Measurements from ENCODE around the gene SMIM45.

Gene SMIM45

GRCh38 chr22:41911001-41911611, 40.8 kb upstream of the SMIM45 start:
- H3K9me3 ChIP-seq (ENCODE audit: insufficient read depth in 2 of 2, low read depth in 1 of 2, low read length in 1 of 2), result no peaks in the 10 kb centered on the region; a peak in 1 of 4 replicates
- ChIA-PET POLR2A (ENCODE audit: partially characterized antibody) (interaction anchor here (0.6 to 3.5 kb wide), 5 partner anchors 9 to 172 kb away, joined by 4 to 19 read pairs (median 4); partner anchors contain the start of gene TNFRSF13C), CTCF (ENCODE audit: partially characterized antibody) (interaction anchor here (0.6 to 1.5 kb wide), 4 partner anchors 15 to 213 kb away, joined by 3 to 5 read pairs (median 3); no protein-coding TSS in a partner anchor)
- H3K79me1 ChIP-seq (ENCODE audit: low read depth, low read length), result no peaks in the 10 kb centered on the region
- H2BK5ac ChIP-seq (ENCODE audit: low read depth, low read length), result no peak overlapping the region
- H4K8ac ChIP-seq (ENCODE audit: extremely low read depth, insufficient read depth, low read length), result no peak overlapping the region
- no peak overlapping the region for H3K27ac ChIP-seq (ENCODE audit: low read depth, low read length)
- H3K27me3 ChIP-seq (replicated peaks in 1 of 4; ENCODE audit: control insufficient read depth in 3 of 4, extremely low read depth in 1 of 4, insufficient read depth in 3 of 4, low read length in 3 of 4), result peaks cover 63 to 79% (median 74%) of the 10 kb centered on the region in 4 experiments
- no peak overlapping the region for H3K23ac ChIP-seq (ENCODE audit: insufficient read length)
- H3K9ac ChIP-seq (replicated peaks in 1 of 4; ENCODE audit: extremely low read depth in 1 of 4, low read depth in 3 of 4, low read length in 3 of 4), result no peak overlapping the region
- H3K23me2 ChIP-seq (ENCODE audit: low read depth, low read length), result peaks cover 10% of the 10 kb centered on the region; the same call in 1 of the 2 replicates
- no peak for DNase-seq (ENCODE audit: low read depth in 1 of 2, low spot score in 2 of 2)
- H2BK120ac ChIP-seq (replicated peaks; ENCODE audit: low read depth, low read length), result no peak overlapping the region
- H3K4me2 ChIP-seq (ENCODE audit: insufficient read depth in 1 of 2, low read depth in 2 of 2, low read length in 2 of 2), result peak overlapping the region; percentile 52 to 60; a peak in 2 of 4 replicates
- H3K79me2 ChIP-seq (ENCODE audit: control insufficient read depth in 1 of 2, insufficient read depth in 2 of 2, low read length in 2 of 2), result no peaks in the 10 kb centered on the region
- H2AFZ ChIP-seq (ENCODE audit: low read length), result no peak overlapping the region
- peaks cover 16 to 30% of the 10 kb centered on the region in 2 experiments for H4K20me1 ChIP-seq (replicated peaks in 1 of 2; ENCODE audit: control insufficient read depth in 1 of 2, insufficient read depth in 2 of 2, low read length in 2 of 2)
- no peak overlapping the region for H3K14ac ChIP-seq (ENCODE audit: insufficient read length)
- H4K91ac ChIP-seq (replicated peaks; ENCODE audit: insufficient read length, low read length), result no peak overlapping the region
- no peak overlapping the region for H2BK20ac ChIP-seq (ENCODE audit: low read length)
- peaks cover 0 to 32% (median 16%) of the 10 kb centered on the region in 4 experiments; a peak in 6 of 7 replicates for H3K4me1 ChIP-seq (replicated peaks in 1 of 4; ENCODE audit: control insufficient read depth in 3 of 4, insufficient read depth in 4 of 4, low read length in 3 of 4)
- no peak for FAIRE-seq
- no peak overlapping the region; the same call in 1 of the 2 replicates for H2BK12ac ChIP-seq (ENCODE audit: low read depth, low read length)
- H3K56ac ChIP-seq (replicated peaks; ENCODE audit: insufficient read length, low read depth, low read length), result no peak overlapping the region
- no peak overlapping the region for H3K4ac ChIP-seq (replicated peaks; ENCODE audit: insufficient read length, low read depth, low read length)
- no peak overlapping the region for H3K18ac ChIP-seq (ENCODE audit: extremely low read depth, low read length)
- no peak overlapping the region for H2BK15ac ChIP-seq (ENCODE audit: low read length)
- peaks cover 0 to 16% (median 2%) of the 10 kb centered on the region in 4 experiments; a peak in 3 of 8 replicates for H3K36me3 ChIP-seq (ENCODE audit: control insufficient read depth in 2 of 4, insufficient read depth in 4 of 4, low read length in 3 of 4)
- H4K5ac ChIP-seq (ENCODE audit: insufficient read length, low read depth, low read length), result no peak overlapping the region
- no peak overlapping the region for H2AK5ac ChIP-seq (ENCODE audit: low read depth, low read length)
- 35% methylated on average over 24 of the region's 37 CpGs; no CpG with 5 or more reads in 1 of the 2 experiments for WGBS, 2 experiments (ENCODE audit: extremely low coverage in 1 of 2, insufficient coverage in 1 of 2, insufficient read length in 1 of 2, insufficient replicate concordance in 2 of 2, low coverage in 1 of 2, low lambda C conversion rate in 2 of 2, missing lambda C conversion rate in 1 of 2)
- peak overlapping the region in 1 of 4 experiments; percentile 55; a peak in 2 of 8 replicates for H3K4me3 ChIP-seq (ENCODE audit: extremely low read depth in 1 of 4, insufficient read depth in 2 of 4, low read depth in 3 of 4, low read length in 4 of 4)
- TF ChIP-seq ATF3 (IDR thresholded peaks at IDR 0.05; ENCODE audit: insufficient read depth, low read depth, low read length) (no peak), EZH2 (IDR thresholded peaks at IDR 0.05; ENCODE audit: low read depth, low read length, severe bottlenecking) (peak; percentile 82), SUZ12 (IDR thresholded peaks at IDR 0.05; ENCODE audit: low read length) (peak; percentile 91; the same call in 1 of the 2 replicates), ZNF274 (IDR thresholded peaks at IDR 0.05; ENCODE audit: borderline replicate concordance, extremely low read depth, low read length) (no peak), CHD2 (IDR thresholded peaks at IDR 0.05; ENCODE audit: low read length) (no peak), CEBPB (IDR thresholded peaks at IDR 0.05; ENCODE audit: low read depth, low read length) (no peak), EP300 (IDR thresholded peaks at IDR 0.05; ENCODE audit: borderline replicate concordance in 1 of 2, low read depth in 2 of 2, low read length in 2 of 2) (no peak), SP2 (IDR thresholded peaks at IDR 0.05; ENCODE audit: low read length) (no peak), BRCA1 (IDR thresholded peaks at IDR 0.05; ENCODE audit: low read depth, low read length) (no peak), GTF2F1 (IDR thresholded peaks at IDR 0.05; ENCODE audit: borderline replicate concordance, low read depth, low read length) (no peak), BCL11A (IDR thresholded peaks at IDR 0.05; ENCODE audit: low read depth in 2 of 2, low read length in 2 of 2) (no peak)

Data from H1 (cell line).